T-helper 1 cell treated with Interleukin-12 subunit alpha and Interleukin-12 subunit beta and Interleukin-4 antibody, amounts not matched to agents 30 μg/mL and 1 μg/mL, for 36 hours (primary cell): Measurements from ENCODE around the gene CACNB3.
"Not testable (repeated sequence)": the region's sequence is repeated elsewhere in the genome, so short reads cannot be mapped to it uniquely, and the experiment has no call there.

Experiments
- H3K27ac Mint-ChIP-seq: one replicate; pipeline ENCODE4 v1.8.0; 2021; ENCODE audit warnings: mild to moderate bottlenecking, mixed read lengths
- H3K27me3 Mint-ChIP-seq: one replicate; pipeline ENCODE4 v1.8.0; 2021; ENCODE audit warnings: low read depth, mixed read lengths
- H3K36me3 Mint-ChIP-seq: one replicate; pipeline ENCODE4 v1.8.0; 2021; ENCODE audit warnings: low read depth, mixed read lengths
- H3K4me1 Mint-ChIP-seq: one replicate; pipeline ENCODE4 v1.8.0; 2021; ENCODE audit warnings: low read depth, mixed read lengths
- H3K4me3 Mint-ChIP-seq: one replicate; pipeline ENCODE4 v1.8.0; 2021; ENCODE audit warnings: mild to moderate bottlenecking, moderate library complexity, mixed read lengths
- H3K9me3 Mint-ChIP-seq: one replicate; pipeline ENCODE4 v1.8.0; 2021; ENCODE audit warnings: mixed read lengths

The CACNB3 gene

GRCh38 chr12:48822139-48822538 lies 3.8 kb downstream of the CACNB3 start:
- H3K4me1 Mint-ChIP-seq, result peaks cover 9% of the 10 kb centered on the region
- peaks cover 3% of the 10 kb centered on the region for H3K36me3 Mint-ChIP-seq
- H3K9me3 Mint-ChIP-seq, result no peaks in the 10 kb centered on the region
- H3K27me3 Mint-ChIP-seq, result peaks cover 19% of the 10 kb centered on the region
- H3K4me3 Mint-ChIP-seq, result no peak overlapping the region
- H3K27ac Mint-ChIP-seq, result no peak overlapping the region

DNA sequence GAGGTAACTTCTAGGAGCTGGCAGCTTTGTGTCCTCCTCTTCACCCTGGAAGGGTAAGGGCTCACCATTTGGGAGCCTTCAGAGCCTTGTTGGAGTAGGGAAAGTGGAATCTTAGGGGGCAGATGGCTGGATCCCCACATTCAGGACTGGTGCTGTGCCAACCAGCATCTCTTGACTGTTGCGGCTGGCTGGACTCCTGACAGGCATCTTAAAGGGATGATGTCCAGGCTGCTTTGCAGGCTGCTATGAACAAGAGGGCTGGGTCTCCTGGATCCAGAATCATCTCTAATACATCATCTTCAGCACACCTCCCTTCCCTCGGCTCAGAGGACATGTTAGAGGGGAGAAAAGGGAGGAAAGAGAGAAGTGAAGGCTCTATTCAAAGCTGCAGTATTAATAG lies 4.4 kb downstream of the CACNB3 start:
- H3K4me3 Mint-ChIP-seq, result no peak overlapping the region
- H3K9me3 Mint-ChIP-seq, result no peaks in the 10 kb centered on the region
- no peak overlapping the region for H3K27ac Mint-ChIP-seq
- peaks cover 13% of the 10 kb centered on the region for H3K27me3 Mint-ChIP-seq
- H3K4me1 Mint-ChIP-seq, result peaks cover 5% of the 10 kb centered on the region
- H3K36me3 Mint-ChIP-seq, result peaks cover 3% of the 10 kb centered on the region

DNA sequence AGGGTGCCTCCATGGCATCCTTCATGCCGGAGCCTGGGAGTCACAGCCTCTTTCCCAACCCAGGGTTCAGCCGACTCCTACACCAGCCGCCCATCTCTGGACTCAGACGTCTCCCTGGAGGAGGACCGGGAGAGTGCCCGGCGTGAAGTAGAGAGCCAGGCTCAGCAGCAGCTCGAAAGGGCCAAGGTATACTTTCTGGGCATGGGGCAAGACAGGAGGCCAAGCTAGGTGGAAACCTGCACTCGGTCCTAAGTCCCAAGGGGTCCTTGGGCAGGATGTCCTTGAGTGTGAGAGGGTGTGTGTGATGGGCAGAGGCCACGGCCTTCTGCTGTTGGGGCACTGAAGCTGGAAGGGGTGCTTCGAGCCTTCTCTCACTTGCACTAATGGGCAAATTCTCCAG lies 5.0 kb downstream of the CACNB3 start:
- H3K4me3 Mint-ChIP-seq, result no peak overlapping the region
- H3K27ac Mint-ChIP-seq, result no peak overlapping the region
- peaks cover 12% of the 10 kb centered on the region for H3K27me3 Mint-ChIP-seq
- peaks cover 5% of the 10 kb centered on the region for H3K36me3 Mint-ChIP-seq
- H3K9me3 Mint-ChIP-seq, result no peaks in the 10 kb centered on the region
- peaks cover 3% of the 10 kb centered on the region for H3K4me1 Mint-ChIP-seq

DNA sequence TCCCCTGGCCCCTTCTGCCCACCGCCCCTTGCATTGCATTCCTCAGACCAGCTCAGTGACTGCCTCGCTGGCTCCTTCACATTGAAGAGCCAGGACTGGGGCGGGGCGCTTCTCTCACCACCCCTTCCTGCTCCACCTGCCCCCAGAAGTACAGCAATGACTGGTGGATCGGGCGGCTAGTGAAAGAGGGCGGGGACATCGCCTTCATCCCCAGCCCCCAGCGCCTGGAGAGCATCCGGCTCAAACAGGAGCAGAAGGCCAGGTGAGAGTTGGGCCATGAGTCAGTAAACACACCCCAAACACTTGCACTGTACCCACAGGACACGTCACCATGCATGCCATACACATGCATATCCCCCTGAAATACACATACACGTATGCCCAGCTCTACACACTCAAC lies 5.8 kb downstream of the CACNB3 start:
- Mint-ChIP-seq H3K4me3 (no peak overlapping the region), H3K9me3 (no peaks in the 10 kb centered on the region), H3K4me1 (no peaks in the 10 kb centered on the region)

DNA sequence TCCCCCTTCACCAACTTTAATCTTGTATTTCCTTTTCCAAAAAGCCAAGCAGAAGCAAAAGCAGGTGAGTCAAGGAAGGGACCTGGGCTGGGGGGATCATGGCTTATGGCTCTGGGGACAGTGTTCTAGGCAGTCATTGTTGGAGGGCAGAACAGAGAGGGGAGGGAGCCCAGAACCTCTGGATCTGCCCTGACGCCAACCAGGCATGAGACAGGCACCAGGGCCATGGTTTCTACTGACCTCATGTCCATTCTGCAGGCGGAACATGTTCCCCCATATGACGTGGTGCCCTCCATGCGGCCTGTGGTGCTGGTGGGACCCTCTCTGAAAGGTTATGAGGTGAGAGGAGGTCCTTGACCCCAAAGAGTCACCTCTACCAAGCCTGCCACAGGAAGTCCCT lies 6.6 kb downstream of the CACNB3 start:
- Mint-ChIP-seq H3K4me3 (no peak overlapping the region), H3K27me3 (peaks cover under 1% of the 10 kb centered on the region), H3K9me3 (no peaks in the 10 kb centered on the region), H3K27ac (no peak overlapping the region), H3K36me3 (peaks cover 19% of the 10 kb centered on the region), H3K4me1 (no peaks in the 10 kb centered on the region)

More for the DNA sequence above, 5.8 kb downstream of the CACNB3 start:
- H3K27ac Mint-ChIP-seq, result no peak overlapping the region
- peaks cover 9% of the 10 kb centered on the region for H3K27me3 Mint-ChIP-seq
- H3K36me3 Mint-ChIP-seq, result peaks cover 14% of the 10 kb centered on the region

- Mint-ChIP-seq H3K4me1 (no peaks in the 10 kb centered on the region), H3K27ac (no peak overlapping the region), H3K9me3 (no peaks in the 10 kb centered on the region), H3K4me3 (no peak overlapping the region), H3K27me3 (no peaks in the 10 kb centered on the region), H3K36me3 (peaks cover 33% of the 10 kb centered on the region)
These were observed 8.0 kb downstream of the CACNB3 start for GRCh38 chr12:48826209-48826855.

DNA sequence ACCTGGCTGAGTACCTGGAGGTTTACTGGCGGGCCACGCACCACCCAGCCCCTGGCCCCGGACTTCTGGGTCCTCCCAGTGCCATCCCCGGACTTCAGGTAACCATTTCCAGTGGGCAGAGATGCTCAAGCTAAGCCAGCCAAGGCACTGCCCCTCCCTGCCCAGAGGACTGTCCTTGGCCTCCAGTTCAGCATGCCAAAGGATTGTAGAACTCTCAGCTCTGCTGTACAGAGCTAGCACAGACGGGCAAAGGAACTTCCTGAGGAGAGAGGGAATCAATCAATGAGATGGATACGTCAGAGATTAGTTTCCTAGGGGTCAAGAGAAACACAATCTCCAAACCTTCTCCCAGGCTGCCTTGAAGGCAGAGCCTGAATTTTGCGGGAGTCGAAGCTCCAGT lies 8.7 kb downstream of the CACNB3 start:
- no peaks in the 10 kb centered on the region for H3K27me3 Mint-ChIP-seq
- no peaks in the 10 kb centered on the region for H3K9me3 Mint-ChIP-seq
- peaks cover 35% of the 10 kb centered on the region for H3K36me3 Mint-ChIP-seq
- H3K4me1 Mint-ChIP-seq, result no peaks in the 10 kb centered on the region
- no peak overlapping the region for H3K27ac Mint-ChIP-seq
- no peak overlapping the region for H3K4me3 Mint-ChIP-seq

- no peaks in the 10 kb centered on the region for H3K9me3 Mint-ChIP-seq
- H3K4me3 Mint-ChIP-seq, result no peak overlapping the region
- H3K36me3 Mint-ChIP-seq, result peaks cover 40% of the 10 kb centered on the region
- H3K27me3 Mint-ChIP-seq, result no peaks in the 10 kb centered on the region
- no peaks in the 10 kb centered on the region for H3K4me1 Mint-ChIP-seq
- no peak overlapping the region for H3K27ac Mint-ChIP-seq
These were observed 9.3 kb downstream of the CACNB3 start for GRCh38 chr12:48827513-48828096.

DNA sequence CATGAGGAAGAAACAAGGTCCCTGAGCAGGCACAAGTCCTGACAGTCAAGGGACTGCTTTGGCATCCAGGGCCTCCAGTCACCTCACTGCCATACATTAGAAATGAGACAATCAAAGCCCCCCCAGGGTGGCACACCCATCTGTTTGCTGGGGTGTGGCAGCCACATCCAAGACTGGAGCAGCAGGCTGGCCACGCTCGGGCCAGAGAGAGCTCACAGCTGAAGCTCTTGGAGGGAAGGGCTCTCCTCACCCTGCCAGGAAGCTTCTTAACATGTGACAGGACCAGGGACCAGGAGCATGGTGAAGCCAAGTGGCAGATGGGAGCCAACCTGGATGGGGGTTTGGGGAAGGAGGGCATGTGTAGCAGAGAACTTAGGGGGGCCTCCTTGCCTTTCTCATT lies 10.0 kb downstream of the CACNB3 start:
- no peak overlapping the region for H3K4me3 Mint-ChIP-seq
- H3K4me1 Mint-ChIP-seq, result no peaks in the 10 kb centered on the region
- H3K27ac Mint-ChIP-seq, result no peak overlapping the region
- peaks cover 42% of the 10 kb centered on the region for H3K36me3 Mint-ChIP-seq
- no peaks in the 10 kb centered on the region for H3K27me3 Mint-ChIP-seq
- H3K9me3 Mint-ChIP-seq, result no peaks in the 10 kb centered on the region

DNA sequence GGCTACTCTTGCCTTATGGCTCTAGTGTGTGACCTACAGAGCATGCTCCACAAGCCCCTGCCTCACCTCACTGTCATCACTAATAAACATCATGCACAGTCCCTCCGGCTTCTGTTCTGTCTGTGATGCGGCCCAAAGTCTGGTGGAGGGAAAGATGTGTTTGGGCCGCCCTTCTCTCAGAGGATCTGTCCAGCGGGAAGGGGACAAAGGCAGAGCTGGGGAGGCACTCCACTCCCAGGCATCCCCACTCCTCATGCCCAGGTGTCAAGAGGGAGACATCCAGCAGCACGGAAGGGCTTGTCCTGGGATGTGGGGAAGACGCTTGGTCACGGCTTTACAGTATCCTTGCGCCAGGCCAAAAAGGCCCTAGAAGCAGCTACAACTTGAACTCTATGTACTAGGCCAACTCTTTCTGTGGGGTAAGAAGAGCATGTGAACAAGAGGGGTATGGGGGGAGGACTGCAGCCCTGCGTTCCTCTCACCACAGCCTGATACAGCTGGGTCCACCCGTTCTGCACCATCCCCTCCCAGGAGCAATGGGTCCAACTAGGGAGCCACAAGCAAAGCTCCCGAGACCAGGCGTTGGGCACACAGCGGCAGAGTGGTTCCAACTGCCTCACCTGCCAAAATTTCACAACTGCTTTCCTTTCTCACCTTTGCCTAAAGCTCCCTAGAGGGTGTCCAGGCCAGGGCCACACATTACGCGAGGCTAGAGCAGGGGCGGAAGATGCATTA lies 10.7 kb downstream of the CACNB3 start:
- Mint-ChIP-seq H3K4me3 (no peak overlapping the region), H3K27ac (no peak overlapping the region), H3K9me3 (no peaks in the 10 kb centered on the region), H3K36me3 (peaks cover 46% of the 10 kb centered on the region), H3K4me1 (no peaks in the 10 kb centered on the region), H3K27me3 (no peaks in the 10 kb centered on the region)

DNA sequence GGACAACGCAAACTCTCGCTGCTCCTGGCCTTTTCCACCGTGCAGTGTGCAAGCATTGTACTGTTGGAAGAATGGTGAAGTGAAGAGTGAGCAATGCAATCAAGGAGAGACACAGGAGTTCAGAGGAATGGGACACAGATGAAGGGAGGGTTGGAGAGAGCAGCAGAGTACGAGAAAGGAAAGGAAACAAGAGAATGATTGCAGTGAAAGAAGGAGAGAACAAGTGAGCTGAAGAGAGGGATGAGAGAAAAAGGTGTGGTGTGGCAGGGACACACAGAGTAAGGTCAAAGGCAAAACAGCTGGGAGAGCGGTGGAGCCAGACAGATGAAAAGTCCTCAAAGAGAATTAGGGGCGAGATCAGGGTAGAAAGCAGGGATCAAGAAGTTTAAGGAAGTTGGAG lies 13.0 kb downstream of the CACNB3 start:
- no peaks in the 10 kb centered on the region for H3K4me1 Mint-ChIP-seq
- no peaks in the 10 kb centered on the region for H3K9me3 Mint-ChIP-seq
- H3K27me3 Mint-ChIP-seq, result no peaks in the 10 kb centered on the region
- H3K4me3 Mint-ChIP-seq, result no peak overlapping the region
- peaks cover 53% of the 10 kb centered on the region for H3K36me3 Mint-ChIP-seq
- no peak overlapping the region for H3K27ac Mint-ChIP-seq

- peaks cover 64% of the 10 kb centered on the region for H3K36me3 Mint-ChIP-seq
- H3K4me1 Mint-ChIP-seq, result no peaks in the 10 kb centered on the region
- H3K4me3 Mint-ChIP-seq, result no peak overlapping the region
- no peaks in the 10 kb centered on the region for H3K9me3 Mint-ChIP-seq
- no peaks in the 10 kb centered on the region for H3K27me3 Mint-ChIP-seq
- H3K27ac Mint-ChIP-seq, result no peak overlapping the region
These were observed 14.2 kb downstream of the CACNB3 start for GRCh38 chr12:48832321-48833060.

- H3K4me3 Mint-ChIP-seq, result no peak overlapping the region
- no peaks in the 10 kb centered on the region for H3K4me1 Mint-ChIP-seq
- peaks cover 49% of the 10 kb centered on the region for H3K36me3 Mint-ChIP-seq
- no peaks in the 10 kb centered on the region for H3K9me3 Mint-ChIP-seq
- no peak overlapping the region for H3K27ac Mint-ChIP-seq
- H3K27me3 Mint-ChIP-seq, result no peaks in the 10 kb centered on the region
These were observed 19.8 kb downstream of the CACNB3 start for GRCh38 chr12:48838048-48838447.

DNA sequence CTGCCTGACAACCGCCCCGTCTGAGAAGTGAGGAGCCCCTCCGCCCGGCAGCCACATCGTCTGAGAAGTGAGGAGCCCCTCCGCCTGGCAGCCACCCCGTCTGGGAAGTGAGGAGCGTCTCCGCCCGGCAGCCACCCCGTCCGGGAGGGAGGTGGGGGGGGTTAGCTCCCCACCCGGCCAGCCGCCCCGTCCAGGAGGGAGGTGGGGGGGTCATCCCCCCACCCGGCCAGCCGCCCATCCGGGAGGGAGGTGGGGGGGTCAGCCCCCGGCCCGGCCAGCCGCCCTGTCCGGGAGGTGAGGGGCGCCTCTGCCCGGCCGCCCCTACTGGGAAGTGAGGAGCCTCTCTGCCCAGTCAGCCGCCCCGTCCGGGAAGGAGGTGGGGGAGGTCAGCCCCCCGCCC lies 23.7 kb downstream of the CACNB3 start:
- H3K27me3 Mint-ChIP-seq, H3K9me3 Mint-ChIP-seq, H3K27ac Mint-ChIP-seq, H3K4me1 Mint-ChIP-seq, H3K4me3 Mint-ChIP-seq: not testable (repeated sequence)
- peaks cover 40% of the 10 kb centered on the region for H3K36me3 Mint-ChIP-seq
